Loucy (cell line): ENCODE measurements around the gene CPZ.

Source experiments
- CTCF ChIP-seq: fragments of 200-600 bp; sonication (generic); conservative IDR thresholded peaks from 2 replicates; pipeline ENCODE4 v1.5.1; 2014; ENCODE audit warnings: mild to moderate bottlenecking, antibody characterized with exemption, low read length
- EZH2phosphoT487 ChIP-seq: fragments of 200-600 bp; IDR thresholded peaks from 2 replicates; pipeline ENCODE4 v1.6.1; 2018; ENCODE audit warnings: antibody characterized with exemption, mild to moderate bottlenecking, moderate library complexity, borderline replicate concordance

GRCh38 chr4:8583655-8584025 lies 8.9 kb upstream of the CPZ start:
- no peak for TF ChIP-seq CTCF
- TF ChIP-seq EZH2phosphoT487, result no peak
